Astrocyte (in vitro differentiated cells and primary cell): Measurements from ENCODE around the gene BEST4.

Experiments used
- EZH2 ChIP-seq: IDR thresholded peaks from 2 replicates; pipeline ENCODE4 v1.6.1; 2012; ENCODE audit warnings: mild to moderate bottlenecking, low read length, inconsistent platforms; ENCODE audit not compliant: insufficient read depth
- TF ChIP-seq, protein P1 (sequence below): IDR thresholded peaks from 2 replicates; pipeline ENCODE4 v1.5.1; 2011; ENCODE audit warnings: low read depth, mild to moderate bottlenecking, inconsistent platforms, low read length, moderate library complexity; ENCODE audit not compliant: insufficient read depth

DNA sequence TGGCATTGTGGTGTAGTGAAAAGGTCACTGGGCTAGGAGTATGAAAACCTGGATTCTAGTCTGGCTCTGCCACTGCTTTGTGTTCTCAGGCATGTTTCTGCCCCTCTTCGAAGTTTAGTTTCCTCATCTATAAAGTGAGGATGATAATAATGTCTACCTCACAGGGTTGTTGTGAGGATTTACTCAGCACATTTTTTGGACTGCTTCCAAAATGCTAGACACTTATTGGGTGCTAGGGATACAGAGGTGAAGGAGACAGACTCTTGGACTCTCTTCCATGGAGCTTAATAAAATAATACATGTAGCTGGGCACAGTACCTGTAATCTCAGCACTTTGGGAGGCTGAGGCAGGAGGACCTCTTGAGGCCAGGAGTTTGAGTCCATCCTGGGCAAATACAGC lies 44.8 kb downstream of the BEST4 start:
- TF ChIP-seq, protein P1, sequence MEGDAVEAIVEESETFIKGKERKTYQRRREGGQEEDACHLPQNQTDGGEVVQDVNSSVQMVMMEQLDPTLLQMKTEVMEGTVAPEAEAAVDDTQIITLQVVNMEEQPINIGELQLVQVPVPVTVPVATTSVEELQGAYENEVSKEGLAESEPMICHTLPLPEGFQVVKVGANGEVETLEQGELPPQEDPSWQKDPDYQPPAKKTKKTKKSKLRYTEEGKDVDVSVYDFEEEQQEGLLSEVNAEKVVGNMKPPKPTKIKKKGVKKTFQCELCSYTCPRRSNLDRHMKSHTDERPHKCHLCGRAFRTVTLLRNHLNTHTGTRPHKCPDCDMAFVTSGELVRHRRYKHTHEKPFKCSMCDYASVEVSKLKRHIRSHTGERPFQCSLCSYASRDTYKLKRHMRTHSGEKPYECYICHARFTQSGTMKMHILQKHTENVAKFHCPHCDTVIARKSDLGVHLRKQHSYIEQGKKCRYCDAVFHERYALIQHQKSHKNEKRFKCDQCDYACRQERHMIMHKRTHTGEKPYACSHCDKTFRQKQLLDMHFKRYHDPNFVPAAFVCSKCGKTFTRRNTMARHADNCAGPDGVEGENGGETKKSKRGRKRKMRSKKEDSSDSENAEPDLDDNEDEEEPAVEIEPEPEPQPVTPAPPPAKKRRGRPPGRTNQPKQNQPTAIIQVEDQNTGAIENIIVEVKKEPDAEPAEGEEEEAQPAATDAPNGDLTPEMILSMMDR = no peak
- TF ChIP-seq EZH2 = no peak
